Subcutaneous adipose tissue (tissue), 4 donors: Measurements from ENCODE around the gene SLC25A12. TPM values are rescaled to one million over a fixed set of nuclear protein-coding genes. Genes with fewer than 3 reads are reported as not detected.

Experiments
- CTCF ChIP-seq: fragments of 450-650 bp; IDR thresholded peaks from one replicate; pipeline ENCODE4 v1.5.1; 2016; ENCODE audit warnings: low read depth, mild to moderate bottlenecking, control low read depth, antibody characterized with exemption, moderate library complexity
- total RNA-seq, 4 donors: library from RNA; depleted of rRNA; stranded (reverse); fragments of >200 nt; gene quantifications; one replicate each; pipeline ENCODE4 v1.1.0, GENCODE V29; 2016

Gene SLC25A12
- total RNA-seq, 4 donors from 2014 or later: 12.4 to 24.0 (median 14.6) TPM

DNA sequence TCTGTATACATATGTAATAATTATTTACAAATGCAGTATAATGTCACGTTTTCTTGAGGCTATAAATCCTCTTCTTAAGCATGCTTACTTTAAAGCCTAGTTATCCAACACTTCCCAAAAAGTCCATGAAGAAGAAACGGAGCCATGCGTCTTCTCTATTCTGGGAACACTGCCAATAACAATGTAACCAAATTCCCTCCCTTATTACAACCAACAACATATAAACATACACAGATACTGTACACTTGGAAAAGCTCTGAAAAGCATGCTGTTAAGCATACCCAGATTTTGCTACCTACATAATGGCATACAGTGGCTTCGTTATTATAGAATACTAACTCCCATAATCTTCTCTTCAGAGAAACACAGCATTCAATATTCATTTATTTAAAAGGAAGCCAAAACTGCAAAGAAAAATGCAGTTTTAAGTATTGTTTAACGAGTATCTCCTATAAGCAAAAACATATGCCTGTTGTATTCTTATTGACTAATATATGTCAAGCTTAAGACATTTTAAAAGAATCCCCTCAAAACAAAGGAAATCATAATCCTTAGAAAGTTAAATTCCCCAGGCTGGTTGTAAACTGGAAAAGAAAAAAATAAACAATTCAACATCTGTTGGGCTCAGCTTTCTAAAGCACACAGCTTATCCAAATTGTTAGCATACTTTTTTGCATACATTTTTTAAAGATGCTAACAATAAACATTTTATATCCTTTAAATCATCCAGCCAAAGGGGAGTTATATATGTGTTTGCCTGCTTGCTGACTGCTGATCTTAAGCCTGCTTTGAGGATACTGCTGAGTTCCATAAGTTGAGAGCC, 83.4 kb downstream of the SLC25A12 start:
- no peak for TF ChIP-seq CTCF

GRCh38 chr2:171807831-171808393, 86.1 kb downstream of the SLC25A12 start:
- TF ChIP-seq CTCF: no peak

GRCh38 chr2:171807119-171807518, 86.9 kb downstream of the SLC25A12 start:
- no peak for TF ChIP-seq CTCF

DNA sequence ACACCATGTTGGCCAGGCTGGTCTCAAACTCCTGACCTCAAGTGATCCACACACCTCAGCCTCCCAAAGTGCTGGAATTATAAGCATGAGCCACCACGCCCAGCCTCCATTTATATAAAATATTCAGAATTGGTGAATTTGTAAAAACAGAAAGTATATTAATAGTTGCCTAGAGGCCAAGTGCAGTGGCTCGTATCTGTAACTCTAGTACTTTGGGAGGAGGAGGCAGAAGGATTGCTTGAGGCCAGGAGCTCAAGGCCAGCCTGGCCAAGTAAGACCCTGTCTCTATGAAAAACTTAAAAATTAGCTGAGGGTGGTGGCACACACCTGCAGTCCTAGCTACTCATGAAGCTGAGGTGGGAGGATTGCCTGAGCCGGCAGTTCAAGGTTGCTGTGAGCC, 89.6 kb downstream of the SLC25A12 start:
- no peak for TF ChIP-seq CTCF

DNA sequence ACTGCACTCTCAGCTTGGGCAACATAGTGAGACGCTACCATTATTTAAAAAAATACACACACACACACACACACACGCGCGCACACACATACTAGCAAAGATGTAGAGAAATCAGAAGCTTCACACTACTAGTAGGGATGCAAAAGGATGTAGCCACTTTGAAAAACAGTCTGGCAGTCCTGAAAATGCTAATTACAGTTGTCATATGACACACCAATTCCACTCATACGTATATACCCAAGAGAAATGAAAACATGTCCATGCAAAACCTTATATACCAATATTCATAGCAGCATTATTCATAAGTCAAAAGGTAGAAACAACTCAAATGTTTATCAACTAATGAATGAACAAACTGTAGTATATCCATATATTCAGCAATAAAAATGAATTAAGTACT, 90.3 kb downstream of the SLC25A12 start:
- TF ChIP-seq CTCF: no peak

- TF ChIP-seq CTCF: no peak
Observed at GRCh38 chr2:171800639-171801038, 93.4 kb downstream of the SLC25A12 start.

- no peak for TF ChIP-seq CTCF
Observed at GRCh38 chr2:171798156-171798820, 95.8 kb downstream of the SLC25A12 start.
